Femur (tissue), 1 donor: Measurements from ENCODE around the gene HOXC11.

Source experiments
- DNase-seq: peaks from one replicate; pipeline ENCODE4 v3.0.0-alpha.2; 2017

The HOXC11 gene

DNA sequence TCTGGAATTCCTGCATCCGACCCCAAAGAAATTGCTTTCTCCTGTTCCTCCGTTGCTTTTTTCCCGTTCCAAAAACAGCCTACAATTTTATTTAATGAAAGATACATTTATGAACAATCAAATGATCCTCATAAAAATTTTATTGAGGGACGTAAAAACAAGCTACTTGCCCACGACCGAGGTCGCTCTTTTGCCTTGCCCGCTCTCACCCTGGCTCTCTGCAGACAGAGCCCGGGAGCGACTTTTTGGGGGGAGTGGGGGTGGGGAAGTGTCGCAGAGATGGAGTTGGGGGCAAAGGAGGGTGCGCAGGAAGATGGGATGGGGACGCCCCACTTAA, 25.9 kb downstream of the HOXC11 start:
- no peak for DNase-seq

DNA sequence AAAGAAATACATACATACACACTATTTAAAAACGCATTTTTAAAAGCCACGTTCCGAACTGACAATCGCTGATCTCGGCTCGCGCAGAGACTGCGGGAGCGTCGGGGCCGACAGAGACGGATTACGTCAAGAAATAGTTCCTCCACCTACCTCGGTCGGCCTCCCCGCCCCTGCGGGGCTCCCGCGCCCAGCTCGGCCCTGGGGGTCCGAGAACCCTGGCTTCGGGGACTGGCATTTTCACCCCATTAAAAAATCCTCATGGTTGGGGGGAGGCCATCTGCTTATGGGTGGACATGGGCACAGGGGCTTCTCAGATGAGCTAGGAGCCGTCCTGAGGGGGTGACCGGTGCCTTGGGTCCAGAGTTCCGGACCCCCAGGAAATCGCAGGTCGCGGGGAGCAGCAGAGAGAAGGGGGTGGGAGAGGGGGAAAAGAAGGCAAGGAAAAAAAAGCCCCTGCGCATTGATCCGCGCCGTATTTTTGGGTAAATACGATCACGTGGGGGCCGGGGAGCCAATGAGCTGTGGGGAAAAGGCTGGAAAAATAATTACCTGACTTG, 26.7 kb downstream of the HOXC11 start:
- peak; percentile 88 for DNase-seq

- DNase-seq: no peak
Observed at GRCh38 chr12:54000116-54001114, 27.5 kb downstream of the HOXC11 start, which contains the start of gene HOXC9. Gene HOXC9, plus strand, starts transcription at chr12:54000161. Its CDS starts 28 bp downstream, at chr12:54000189.

DNA sequence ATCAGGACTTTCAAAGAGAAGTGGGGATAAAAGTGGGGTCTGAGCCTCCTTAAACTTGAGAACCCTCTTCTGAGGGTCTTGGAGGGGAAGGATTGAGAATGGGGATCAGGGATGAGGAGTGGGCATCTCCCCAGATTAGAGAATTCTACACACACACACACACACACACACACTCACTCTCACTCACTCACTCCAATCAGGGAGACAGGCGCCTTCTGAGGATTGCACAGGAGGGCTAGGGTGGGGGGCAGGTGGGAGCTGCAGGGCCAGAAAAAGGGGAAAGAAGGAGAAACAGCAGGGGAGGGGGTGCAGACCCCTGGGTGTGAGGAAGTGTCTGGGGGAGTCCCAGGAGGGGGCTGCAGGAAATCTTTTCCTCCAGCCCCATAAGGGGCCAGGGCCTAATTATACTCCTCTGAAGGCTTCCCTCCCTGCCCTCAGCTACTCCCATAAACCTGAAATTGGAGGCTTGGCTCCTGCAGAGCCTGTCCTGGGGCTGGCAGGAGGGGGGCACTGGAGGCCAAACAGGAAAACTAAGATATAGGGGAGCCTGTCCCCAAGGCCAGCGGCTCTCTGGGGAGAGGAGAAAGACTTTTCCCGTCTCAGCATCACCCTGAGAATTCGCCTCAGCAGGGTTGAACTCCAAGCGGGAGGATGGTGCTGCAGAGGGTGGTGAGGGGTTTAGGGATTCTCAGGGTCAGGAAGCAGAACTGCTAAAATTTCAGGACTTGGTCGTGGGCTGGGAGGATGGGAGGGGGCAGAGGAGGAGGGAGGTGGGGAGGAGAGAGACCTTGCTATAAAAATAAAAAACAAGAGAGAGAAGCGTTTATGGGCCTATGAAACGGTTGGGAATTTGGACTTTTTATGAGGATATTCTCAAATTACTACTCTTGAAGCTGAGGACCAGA, 28.6 kb downstream of the HOXC11 start:
- no peak for DNase-seq

GRCh38 chr12:54002278-54002914, 29.5 kb downstream of the HOXC11 start:
- DNase-seq: no peak

GRCh38 chr12:54002915-54003389, 30.0 kb downstream of the HOXC11 start:
- no peak for DNase-seq

- no peak for DNase-seq
Observed at GRCh38 chr12:54003625-54004024, 30.7 kb downstream of the HOXC11 start.

DNA sequence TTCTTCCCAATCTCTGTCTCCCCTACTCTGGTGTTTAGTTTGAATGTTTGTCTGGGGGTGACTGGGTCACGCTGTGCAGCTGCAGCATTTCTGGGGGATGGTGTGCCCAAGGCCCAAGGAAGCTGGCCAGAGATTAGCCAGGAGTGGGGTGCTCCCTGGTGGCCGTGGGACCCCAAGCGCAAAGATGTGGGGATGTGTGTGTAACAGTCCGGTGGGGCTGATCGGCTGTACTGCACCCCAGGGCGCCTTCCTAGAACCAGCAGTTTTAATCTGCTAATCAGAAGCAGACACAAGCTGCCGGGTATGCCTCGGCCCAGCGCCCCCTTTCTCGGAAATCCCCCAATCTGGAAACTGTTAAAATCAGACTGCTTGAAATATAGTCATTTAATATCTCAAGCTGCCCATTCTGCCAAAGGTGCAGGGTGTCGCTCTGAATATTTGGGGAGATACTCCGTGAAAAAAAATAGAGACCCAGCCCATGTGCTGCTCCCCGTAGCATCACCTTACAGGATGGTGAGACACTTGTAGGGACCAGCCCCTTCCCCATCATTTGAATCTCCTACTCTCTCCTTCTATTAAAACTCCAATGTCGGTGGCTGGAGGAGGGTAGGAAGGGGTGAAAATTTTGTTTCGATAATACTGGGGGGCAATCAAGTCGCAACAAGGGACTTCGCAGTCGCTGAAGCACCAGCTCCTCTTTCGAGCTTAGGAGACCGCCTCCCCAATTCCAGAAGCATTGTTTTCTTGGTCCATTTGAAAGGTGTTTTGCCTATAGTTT, 31.3 kb downstream of the HOXC11 start:
- DNase-seq: no peak

DNA sequence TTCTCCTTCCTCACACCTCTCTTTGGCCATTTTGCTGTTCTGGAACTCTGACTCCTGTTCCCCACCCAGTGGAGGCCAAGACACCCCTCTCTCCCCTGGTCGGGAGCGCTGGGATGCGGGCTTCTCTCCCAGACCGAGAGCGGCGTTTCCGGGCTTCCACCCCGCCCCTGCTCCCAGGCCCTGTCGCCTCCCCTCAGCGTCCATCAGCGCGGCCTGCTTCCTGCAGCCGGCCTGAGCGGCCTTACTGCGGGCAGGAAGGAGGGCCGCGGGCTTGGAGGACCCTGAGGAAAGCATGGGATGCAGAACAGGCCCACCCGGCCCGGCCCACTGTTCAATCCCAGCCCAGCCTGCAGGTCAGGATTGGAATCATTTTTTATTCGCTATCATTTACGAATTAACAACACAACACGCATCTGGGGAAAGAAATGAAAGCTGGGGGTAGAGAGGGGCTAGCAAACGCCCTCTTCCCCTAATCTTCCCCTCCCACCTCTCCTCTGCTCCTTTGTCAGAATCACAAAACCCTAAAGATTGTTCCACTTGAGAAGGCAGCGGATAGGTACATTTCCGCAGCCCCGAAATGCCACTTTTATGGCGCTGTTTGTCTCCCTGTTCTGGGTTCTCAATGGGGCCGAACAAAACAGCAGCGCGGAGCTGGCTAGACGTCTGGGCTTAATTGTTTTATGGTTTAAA, 32.1 kb downstream of the HOXC11 start:
- DNase-seq: peak; percentile 76

DNA sequence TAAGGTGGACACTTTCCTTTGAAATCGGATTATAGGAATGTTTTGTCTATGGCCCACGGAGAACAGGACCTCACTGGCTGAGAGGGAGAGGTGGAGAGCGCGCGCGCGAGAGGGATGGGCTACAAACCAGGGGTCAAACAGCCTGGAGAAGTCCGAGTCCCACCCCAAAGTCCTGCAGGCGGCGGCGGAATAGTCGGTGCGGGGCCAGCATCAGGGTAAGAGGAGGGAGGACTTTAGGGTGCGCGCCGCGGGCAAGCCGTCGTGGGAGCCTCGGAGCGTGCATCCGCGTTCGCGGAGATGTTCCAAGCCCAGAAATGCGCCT, 32.6 kb downstream of the HOXC11 start:
- DNase-seq: no peak

GRCh38 chr12:54005853-54006558, 33.1 kb downstream of the HOXC11 start:
- peak; percentile 93 for DNase-seq

- no peak for DNase-seq
Observed at GRCh38 chr12:54006559-54007220, 33.8 kb downstream of the HOXC11 start.

- no peak for DNase-seq
Observed at GRCh38 chr12:54007538-54008259, 34.8 kb downstream of the HOXC11 start.

DNA sequence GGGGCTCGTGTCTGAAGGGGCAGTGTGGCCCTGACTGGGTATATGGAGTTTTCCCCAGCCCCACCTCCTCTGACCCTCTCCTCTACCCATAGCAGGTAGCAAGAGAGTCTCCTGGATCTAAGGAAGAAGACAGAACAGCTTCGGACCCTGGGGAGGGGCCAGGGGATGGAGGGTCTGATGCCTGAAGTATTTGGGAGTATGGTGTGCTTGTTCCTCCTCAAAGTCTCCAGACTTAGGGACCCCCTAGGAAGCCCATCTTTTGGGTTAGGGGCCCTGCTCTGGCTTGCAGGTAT, 35.3 kb downstream of the HOXC11 start:
- DNase-seq: no peak

- no peak for DNase-seq
Observed at GRCh38 chr12:54009171-54010052, 36.5 kb downstream of the HOXC11 start.

DNA sequence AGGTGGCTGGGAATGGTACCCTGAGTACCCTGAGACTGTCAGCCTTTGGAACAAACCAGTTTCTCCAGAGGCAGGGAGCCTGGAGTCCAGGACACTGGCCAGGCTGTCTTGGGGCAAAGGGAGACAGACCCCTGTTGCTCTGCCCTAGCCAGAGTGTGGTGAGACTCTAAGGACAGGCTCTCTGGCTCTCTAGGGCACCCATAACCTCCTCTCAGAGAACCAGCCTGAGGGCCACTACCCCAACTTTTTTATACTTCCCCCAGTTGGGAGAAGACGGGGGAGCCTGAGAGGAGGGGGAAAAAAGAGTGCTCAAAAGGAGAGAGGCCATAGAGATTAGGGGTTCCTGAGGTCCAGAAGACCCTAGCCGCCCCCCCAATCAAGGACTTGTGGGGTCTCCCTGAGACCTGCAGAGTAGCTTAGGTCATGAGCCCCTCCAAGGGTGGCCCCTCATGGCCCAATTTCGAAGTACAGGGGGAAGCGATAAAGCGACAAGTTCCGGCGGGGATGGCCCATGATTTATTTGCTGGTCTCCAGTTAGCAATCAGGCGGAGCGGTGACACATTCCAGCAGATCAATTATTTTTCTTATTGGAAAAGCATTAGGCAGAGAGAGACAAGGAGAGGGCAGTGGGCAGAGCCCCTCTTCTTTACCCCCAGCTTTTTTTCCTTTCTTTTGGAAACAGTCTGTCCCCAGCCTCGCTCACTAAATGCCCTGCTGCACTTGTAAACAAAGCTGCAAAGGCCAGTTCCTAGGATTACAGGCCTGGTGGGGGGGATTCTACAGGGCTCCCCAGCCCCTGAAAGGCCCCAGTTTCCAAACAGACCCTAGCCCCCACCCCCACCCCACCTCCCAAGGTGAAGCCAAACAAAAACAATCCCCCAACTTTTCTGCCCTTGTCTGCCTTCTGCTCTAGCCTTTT, 37.4 kb downstream of the HOXC11 start:
- DNase-seq: no peak

- no peak for DNase-seq
Observed at GRCh38 chr12:54010972-54011664, 38.2 kb downstream of the HOXC11 start.
